ENCODE results near the gene KANSL1.
"Not testable (repeated sequence)": the region's sequence is repeated elsewhere in the genome, so short reads cannot be mapped to it uniquely, and the experiment has no call there.

KANSL1 gene

GRCh38 chr17:46087871-46088270 is 105.4 kb downstream of the KANSL1 start:
- in situ Hi-C loops (cut with MboI; ENCODE audit: low sequenced_read_pairs) = not testable (repeated sequence)

DNA sequence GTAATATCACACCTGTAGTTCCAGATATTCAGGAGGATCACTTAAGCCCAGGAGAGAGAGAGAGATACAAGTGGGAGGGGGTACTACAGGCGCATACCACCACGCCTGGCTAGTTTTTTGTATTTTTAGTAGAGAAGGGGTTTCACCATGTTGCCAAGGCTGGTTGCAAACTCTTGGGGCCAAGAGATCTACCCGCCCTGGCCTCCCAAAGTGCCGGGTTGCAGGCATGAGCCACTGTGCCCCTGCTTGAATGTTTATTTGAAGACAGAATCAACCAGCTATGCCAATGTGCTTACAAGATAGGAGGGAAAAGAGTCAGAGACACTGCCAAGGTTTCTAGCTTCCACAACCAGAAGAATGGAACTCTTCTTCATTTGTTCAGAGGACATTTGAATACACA is 106.4 kb downstream of the KANSL1 start:
- in situ Hi-C loops (cut with MboI; ENCODE audit: low sequenced_read_pairs) = no loop called here

- in situ Hi-C loops (cut with MboI; ENCODE audit: low sequenced_read_pairs) = no loop called here
These were observed 107.7 kb downstream of the KANSL1 start for GRCh38 chr17:46085522-46085921.

DNA sequence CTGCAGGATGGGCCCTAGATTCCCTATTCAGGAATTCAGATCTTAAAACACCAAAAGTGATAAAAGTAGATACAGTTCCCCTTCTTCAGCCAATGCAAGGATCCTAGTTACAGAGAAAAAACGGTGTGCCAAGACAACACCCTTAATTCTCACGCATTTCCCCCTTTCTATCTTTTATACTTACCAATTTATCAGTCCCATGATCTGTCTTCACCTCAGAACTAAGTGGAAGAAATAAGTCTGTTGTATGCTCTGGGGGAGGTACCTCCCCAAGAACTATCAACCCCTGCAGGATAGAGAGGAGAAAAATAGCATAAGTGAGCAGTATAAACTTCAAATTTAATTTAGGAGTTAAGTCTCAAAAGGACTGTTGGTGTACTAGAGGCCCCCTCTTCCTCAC is 111.0 kb downstream of the KANSL1 start:
- in situ Hi-C loops (cut with MboI; ENCODE audit: low sequenced_read_pairs) = no loop called here

- in situ Hi-C loops (cut with MboI; ENCODE audit: low sequenced_read_pairs) = no loop called here
These were observed 112.3 kb downstream of the KANSL1 start for GRCh38 chr17:46081018-46081320.

GRCh38 chr17:46080118-46081017 is 112.9 kb downstream of the KANSL1 start:
- in situ Hi-C loops (cut with MboI; ENCODE audit: low sequenced_read_pairs) = no loop called here

DNA sequence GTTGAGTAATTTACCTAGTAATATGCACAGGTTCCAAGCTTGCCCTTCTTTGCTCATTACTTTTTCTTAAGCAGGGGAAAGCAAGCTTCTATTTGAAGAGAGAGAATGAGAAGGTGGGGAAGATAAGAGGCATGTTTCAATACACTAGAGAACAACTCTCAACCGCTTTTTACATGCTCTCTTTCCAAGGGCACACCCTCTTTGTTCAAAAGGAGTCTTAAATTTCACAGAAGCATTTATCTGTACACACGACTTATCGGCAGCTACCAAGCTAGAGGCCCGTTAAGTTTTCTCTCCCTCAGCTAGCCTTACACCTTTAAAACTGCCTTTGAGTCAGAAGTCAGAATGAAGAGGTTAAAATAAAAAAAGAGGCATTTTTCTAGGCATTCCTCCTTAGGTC is 114.6 kb downstream of the KANSL1 start:
- in situ Hi-C loops (cut with MboI; ENCODE audit: low sequenced_read_pairs) = no loop called here

GRCh38 chr17:46074540-46074939 is 118.7 kb downstream of the KANSL1 start:
- in situ Hi-C loops (cut with MboI; ENCODE audit: low sequenced_read_pairs) = no loop called here

- in situ Hi-C loops (cut with MboI; ENCODE audit: low sequenced_read_pairs) = no loop called here
These were observed 120.2 kb downstream of the KANSL1 start for GRCh38 chr17:46072998-46073397.

DNA sequence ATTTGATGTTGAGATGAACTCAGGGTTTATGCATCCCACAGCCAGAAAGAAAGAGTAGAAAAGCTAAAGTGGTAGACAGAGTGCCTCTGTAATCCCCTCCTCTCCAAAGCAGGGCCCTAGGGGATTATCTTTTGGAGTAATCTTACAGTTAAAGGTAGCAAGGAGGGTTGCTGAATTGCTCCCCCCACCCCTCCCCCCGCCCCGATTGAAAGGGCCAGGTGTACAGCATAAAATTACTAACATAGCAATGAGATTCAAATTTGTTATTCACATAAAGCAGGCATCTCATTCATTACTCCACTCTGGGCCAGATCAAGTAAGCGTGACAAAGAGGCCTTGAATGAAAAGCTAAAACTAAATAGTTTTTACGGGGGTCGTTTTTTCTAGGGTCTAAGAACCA is 121.4 kb downstream of the KANSL1 start:
- in situ Hi-C loops (cut with MboI; ENCODE audit: low sequenced_read_pairs) = no loop called here

DNA sequence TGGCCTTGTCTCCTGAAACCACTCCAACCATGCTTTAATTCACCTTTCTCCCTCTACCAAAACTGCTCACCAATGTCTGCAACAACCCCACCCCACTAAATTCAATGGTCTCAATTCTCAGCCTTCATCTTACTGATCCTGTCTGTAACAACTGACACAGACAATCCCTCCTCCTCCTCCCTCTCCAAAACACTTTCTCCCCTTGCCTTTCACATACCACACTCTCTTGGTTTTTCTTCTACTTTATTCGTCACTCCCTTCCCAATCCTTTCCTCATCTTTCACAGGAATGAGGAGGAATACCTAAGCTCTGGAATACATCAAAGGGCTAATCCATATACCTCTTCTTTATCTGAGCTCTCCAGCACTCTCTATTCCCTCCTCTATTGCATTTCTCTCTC is 128.8 kb downstream of the KANSL1 start:
- in situ Hi-C loops (cut with MboI; ENCODE audit: low sequenced_read_pairs) = no loop called here

DNA sequence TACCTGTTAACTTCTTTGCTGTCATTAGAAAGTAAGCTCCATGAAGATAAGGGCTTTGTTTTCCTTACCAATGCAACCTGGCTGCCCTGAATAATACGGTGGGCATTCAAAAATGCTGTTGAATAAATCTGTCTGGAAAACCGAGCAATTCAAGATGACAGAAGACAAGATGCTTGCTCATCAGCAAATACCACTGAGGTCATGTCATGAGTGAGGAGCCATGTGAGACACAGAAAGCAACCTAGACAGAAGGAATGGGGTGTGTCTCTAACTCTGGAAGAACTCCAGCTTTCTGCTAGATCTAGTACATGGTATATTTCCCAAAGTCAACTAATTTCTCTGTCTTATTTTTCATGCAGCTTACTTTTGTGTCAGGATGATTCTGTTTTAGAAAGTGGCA is 130.0 kb downstream of the KANSL1 start:
- in situ Hi-C loops (cut with MboI; ENCODE audit: low sequenced_read_pairs) = no loop called here

DNA sequence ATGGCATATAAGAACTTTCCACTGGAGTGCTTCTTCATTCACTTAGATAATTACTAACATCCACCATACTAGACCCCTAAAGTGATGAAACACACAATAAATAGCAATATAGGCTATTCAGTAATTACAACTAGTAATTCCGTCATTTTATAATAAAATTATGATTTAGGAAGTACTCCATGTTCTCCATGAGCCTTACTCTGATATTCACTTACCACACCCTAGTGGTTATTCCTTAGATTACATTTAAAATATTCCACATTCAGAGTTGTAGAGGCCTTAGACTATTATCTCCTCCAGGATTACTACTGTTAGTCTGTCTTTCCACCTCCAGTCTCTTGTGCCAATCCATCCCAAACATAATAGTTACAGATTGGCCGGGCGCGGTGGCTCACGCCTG is 131.8 kb downstream of the KANSL1 start:
- in situ Hi-C loops (cut with MboI; ENCODE audit: low sequenced_read_pairs) = no loop called here

GRCh38 chr17:46060461-46060860 is 132.8 kb downstream of the KANSL1 start:
- in situ Hi-C loops (cut with MboI; ENCODE audit: low sequenced_read_pairs) = no loop called here

DNA sequence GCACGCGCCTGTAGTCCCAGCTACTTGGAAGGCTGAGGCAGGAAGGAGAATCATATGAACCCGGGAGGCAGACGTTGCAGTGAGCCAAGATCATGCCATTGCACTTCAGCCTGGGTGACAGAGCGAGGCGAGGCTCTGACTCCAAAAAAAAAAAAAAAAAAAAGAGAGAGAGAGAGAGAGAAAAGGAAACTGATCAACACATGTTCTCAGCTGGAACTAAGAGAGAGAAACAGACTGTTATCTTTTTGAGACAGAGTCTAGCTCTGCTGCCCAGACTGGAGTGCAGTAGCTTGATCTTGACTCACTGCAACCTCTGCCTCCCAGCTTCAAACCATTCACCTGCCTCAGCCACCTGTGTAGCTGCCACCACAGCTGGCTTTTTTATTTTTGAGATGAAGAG is 133.7 kb downstream of the KANSL1 start:
- in situ Hi-C loops (cut with MboI; ENCODE audit: low sequenced_read_pairs) = loop anchor here (10.0 kb wide), 1 partner anchor 125 kb away; no protein-coding TSS in a partner anchor

DNA sequence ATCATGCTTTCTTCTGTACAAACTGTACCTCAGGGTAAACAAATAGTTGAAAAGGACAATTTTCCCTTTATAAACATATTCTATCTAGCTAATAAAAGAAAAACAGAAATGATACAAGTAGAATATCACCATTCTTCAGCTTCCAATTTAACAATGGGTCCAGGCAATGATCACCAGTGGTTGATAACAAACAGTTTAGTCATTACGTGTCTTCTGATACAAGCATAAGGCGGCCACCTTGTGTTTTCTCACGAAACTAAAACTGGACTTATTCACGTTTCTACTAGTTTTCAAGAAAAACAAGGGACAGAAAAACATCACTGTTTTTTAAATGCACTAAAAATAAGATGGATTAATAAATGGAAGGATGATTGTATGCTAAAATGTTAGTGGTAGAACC is 135.9 kb downstream of the KANSL1 start:
- in situ Hi-C loops (cut with MboI; ENCODE audit: low sequenced_read_pairs) = loop anchor here (10.0 kb wide), 1 partner anchor 127 kb away; no protein-coding TSS in a partner anchor

- in situ Hi-C loops (cut with MboI; ENCODE audit: low sequenced_read_pairs) = loop anchor here (10.0 kb wide), 1 partner anchor 128 kb away; no protein-coding TSS in a partner anchor
These were observed 136.4 kb downstream of the KANSL1 start for GRCh38 chr17:46056800-46057304.

DNA sequence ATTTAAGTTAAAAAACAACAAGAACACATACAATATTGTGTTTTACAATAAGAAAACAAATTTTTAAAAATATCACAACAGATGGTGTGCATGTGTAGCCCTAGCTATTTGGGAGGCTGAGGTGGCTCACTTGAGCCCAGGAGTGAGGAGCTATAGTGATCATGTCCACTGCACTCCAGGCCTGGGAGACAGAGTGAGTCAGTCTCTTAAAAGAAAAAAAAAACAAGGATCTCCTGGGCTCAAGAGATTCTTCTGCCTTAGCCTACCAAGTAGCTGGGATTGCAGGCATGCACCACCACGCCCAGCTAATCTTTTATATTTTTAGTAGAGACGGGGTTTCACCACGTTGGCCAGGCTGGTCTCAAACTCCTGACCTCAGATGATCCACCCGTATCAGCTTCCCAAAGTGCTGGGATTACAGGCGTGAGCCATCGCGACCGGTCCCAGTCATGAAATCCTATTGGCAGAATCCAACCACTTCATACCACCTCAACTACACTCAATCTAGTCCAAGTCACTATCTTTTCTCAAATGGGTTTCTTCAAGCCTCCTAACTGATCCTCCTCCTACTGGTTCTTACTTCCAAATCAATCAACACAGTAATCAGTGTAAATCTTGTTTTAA is 139.2 kb downstream of the KANSL1 start:
- in situ Hi-C loops (cut with MboI; ENCODE audit: low sequenced_read_pairs) = loop anchor here (10.0 kb wide), 1 partner anchor 131 kb away; no protein-coding TSS in a partner anchor

DNA sequence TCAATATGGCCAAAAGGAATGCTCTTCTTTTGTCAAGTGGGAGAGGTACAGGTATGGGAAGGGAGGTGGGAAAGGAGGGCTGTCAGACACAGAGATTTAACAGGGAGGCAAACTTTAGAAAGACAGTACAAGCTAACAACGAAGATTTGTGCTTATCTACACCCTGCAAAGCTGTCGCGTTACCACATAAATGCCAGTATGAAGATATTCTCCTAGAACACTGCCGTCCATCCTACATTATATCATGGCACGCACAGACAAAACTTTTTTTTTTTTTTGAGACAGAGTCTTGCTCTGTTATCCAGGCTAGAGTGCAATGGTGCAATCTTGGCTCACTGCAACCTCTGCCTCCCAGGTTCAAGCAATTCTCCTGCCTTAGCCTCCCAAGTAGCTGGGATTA is 143.6 kb downstream of the KANSL1 start:
- in situ Hi-C loops (cut with MboI; ENCODE audit: low sequenced_read_pairs) = loop anchor here (10.0 kb wide), 2 partner anchors 55 to 135 kb away; no protein-coding TSS in a partner anchor

DNA sequence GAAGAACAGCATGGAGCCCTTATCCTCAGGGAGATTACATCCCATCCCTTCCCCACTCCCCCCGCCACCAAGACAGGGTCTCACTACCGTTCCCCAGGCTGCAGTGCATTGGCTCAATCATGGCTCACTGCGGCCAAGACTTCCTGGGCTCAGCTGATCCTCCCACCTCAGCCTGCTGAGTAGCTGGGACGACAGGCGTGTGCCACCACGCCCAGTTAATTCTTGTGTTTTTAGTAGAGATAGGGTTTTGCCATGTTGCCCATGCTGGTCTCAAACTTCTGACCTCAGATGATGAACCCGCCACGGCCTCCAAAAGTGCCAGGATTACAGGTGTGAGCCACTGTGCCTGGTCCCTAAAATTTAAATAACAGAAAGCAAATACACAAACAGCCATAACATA is 145.4 kb downstream of the KANSL1 start:
- in situ Hi-C loops (cut with MboI; ENCODE audit: low sequenced_read_pairs) = loop anchor here (10.0 kb wide), 1 partner anchor 57 kb away; no protein-coding TSS in a partner anchor

DNA sequence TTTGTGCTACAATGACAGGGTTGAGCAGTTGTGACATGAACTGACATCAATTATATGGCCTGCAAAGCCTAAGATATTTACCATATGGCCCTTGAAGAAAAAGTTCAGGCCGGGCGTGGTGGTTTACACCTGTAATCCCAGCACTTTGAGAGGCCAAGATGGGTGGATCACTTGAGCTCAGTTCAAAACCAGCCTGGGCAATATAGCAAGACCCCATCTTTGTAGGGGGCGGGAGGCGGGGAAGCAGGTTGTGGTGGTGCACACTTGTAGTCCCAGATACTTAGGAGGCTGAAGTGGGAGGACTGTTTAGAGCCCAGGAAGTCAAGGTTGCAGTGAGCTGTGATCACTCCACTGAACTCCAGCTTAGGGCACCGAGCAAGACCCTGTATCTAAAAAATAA is 145.8 kb downstream of the KANSL1 start:
- in situ Hi-C loops (cut with MboI; ENCODE audit: low sequenced_read_pairs) = loop anchor here (10.0 kb wide), 1 partner anchor 57 kb away; no protein-coding TSS in a partner anchor

GRCh38 chr17:46046957-46047356 is 146.3 kb downstream of the KANSL1 start:
- in situ Hi-C loops (cut with MboI; ENCODE audit: low sequenced_read_pairs) = loop anchor here (10.0 kb wide), 1 partner anchor 58 kb away; no protein-coding TSS in a partner anchor

All from HL-60/S4 (cell line).